Activated naive CD4-positive, alpha-beta T cell treated with anti-CD3 and anti-CD28 coated beads, Interleukin-2, amount 10 ng/mL, durations not matched to agents 7 days and 5 days (primary cell): ENCODE results near the gene LENG9.
"Not testable (repeated sequence)": the region's sequence is repeated elsewhere in the genome, so short reads cannot be mapped to it uniquely, and the experiment has no call there.

Experiments
- CTCF ChIA-PET: fragments of 350-600 bp; sonication (Branson Sonifier 250); formaldehyde crosslinking; loops from one replicate; lab custom pipeline; 2021; ENCODE audit warnings: antibody characterized with exemption; lab: Charles Lee
- DNase-seq: peaks from one replicate; pipeline ENCODE4 v3.0.0-alpha.2; 2020
- H3K27ac Mint-ChIP-seq: one replicate; pipeline ENCODE4 v1.8.0; 2021; ENCODE audit warnings: mild to moderate bottlenecking, moderate library complexity, mixed read lengths
- H3K27me3 Mint-ChIP-seq: one replicate; pipeline ENCODE4 v1.8.0; 2021; ENCODE audit warnings: mild to moderate bottlenecking, mixed read lengths
- H3K36me3 Mint-ChIP-seq: one replicate; pipeline ENCODE4 v1.8.0; 2021; ENCODE audit warnings: mixed read lengths
- H3K4me1 Mint-ChIP-seq: one replicate; pipeline ENCODE4 v1.8.0; 2021; ENCODE audit warnings: mixed read lengths
- H3K4me3 Mint-ChIP-seq: one replicate; pipeline ENCODE4 v1.8.0; 2021; ENCODE audit warnings: mild to moderate bottlenecking, moderate library complexity, mixed read lengths
- H3K9me3 Mint-ChIP-seq: one replicate; pipeline ENCODE4 v1.8.0; 2021; ENCODE audit warnings: mixed read lengths

LENG9 gene

DNA sequence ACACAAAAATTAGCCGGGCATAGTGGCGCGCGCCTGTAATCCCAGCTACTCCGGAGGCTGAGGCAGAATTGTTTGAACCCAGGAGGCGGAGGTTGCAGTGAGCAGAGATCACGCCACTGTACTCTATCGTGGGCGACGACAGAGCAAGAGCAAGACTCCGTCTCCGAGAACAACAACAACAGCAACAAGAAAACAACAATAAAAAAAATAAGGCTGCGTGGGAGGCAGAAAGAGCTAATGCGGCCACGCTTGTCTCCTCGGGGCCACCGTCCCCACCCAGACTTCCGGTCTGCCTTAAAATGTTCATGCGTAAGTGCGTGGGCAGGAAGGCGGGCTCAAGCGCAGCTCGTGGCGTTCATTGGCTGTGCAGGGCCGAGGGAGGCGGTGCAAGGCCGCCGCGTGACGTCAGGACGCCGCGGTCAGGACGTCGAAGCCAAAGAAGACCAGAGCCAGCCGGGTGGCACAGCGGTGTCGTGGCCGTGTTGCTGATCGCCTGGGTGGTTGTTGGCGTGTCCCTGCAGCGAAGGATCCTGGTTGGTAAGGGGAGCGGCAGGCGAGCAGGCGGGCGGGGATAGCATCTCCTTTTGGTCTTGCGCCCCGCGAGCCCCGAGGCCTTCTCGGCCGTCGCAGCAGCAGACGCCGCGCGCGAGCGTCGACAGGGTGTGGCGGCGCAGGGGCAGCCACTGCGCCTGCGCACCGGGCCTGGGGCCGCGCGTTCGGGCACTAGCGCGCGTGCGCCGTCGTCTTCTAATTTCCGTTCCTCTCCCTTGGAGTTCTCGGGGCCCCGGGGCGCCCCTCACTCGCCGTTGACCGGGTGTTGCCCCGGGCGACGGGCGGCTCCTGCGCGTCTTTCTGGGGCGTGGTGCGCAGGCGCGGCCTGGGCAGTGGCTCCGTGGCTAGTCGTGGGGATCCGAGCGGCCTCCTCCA is 14.5 kb downstream of the LENG9 start, which contains the start of gene LENG8:
Gene LENG8, plus strand, starts transcription at position 426 of the 927 bp plus-strand sequence. CDS start 2,146 bp downstream, outside the sequence.
- peaks cover 43% of the 10 kb centered on the region for H3K4me1 Mint-ChIP-seq
- CTCF ChIA-PET = interaction anchor here (0.6 to 3.3 kb wide), 2 partner anchors 10 to 587 kb away, joined by 3 to 13 read pairs; no protein-coding TSS in a partner anchor
- peak within 1 kb of the TSS; percentile 96 for H3K27ac Mint-ChIP-seq
- H3K9me3 Mint-ChIP-seq = no peaks in the 10 kb centered on the region
- peak; percentile 98 for DNase-seq
- H3K27me3 Mint-ChIP-seq = no peaks in the 10 kb centered on the region
- H3K4me3 Mint-ChIP-seq = peak within 1 kb of the TSS; percentile 99
- peaks cover 56% of the 10 kb centered on the region for H3K36me3 Mint-ChIP-seq

DNA sequence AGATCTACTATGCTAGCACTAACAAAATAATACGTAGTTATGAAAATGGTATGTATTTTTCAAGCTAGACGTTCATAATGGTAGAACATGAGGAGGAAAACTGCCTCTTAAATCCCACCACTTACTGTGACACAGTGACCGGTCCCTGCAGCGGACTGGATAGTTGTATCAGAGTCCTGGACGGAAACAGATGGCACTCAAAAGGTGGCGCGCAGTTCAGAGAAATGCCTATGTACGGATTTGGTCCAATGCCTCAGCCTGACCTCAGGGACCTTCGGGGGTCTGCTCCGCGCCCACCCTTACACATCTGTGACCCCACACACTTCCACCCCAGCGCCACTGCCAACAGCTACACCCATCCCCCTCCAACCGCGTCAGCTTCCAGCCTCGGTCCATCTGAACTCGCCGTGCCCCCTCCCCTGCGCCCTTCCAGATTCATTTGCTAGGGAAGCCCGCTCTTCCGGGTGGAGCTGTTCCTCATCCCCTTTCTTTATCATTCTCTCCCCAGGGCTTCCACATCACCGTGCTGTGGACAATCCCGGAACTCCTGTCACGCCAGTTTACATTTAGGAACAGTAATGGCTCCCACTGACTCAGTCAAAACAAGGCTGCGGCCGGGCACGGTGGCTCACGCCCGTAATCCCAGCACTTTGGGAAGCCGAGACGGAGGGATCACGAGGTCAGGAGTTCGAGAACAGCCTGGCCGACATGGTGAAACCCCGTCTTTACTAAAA is 15.4 kb downstream of the LENG9 start:
- H3K9me3 Mint-ChIP-seq = no peaks in the 10 kb centered on the region
- DNase-seq = peak; percentile 58
- peaks cover 50% of the 10 kb centered on the region for H3K36me3 Mint-ChIP-seq
- H3K27ac Mint-ChIP-seq = peak overlapping the region; percentile 96
- CTCF ChIA-PET = interaction anchor here (3.3 kb wide), 1 partner anchor 9 kb away, joined by 13 read pairs; no protein-coding TSS in a partner anchor
- H3K4me3 Mint-ChIP-seq = peak overlapping the region; percentile 99
- H3K27me3 Mint-ChIP-seq = no peaks in the 10 kb centered on the region
- peaks cover 44% of the 10 kb centered on the region for H3K4me1 Mint-ChIP-seq

DNA sequence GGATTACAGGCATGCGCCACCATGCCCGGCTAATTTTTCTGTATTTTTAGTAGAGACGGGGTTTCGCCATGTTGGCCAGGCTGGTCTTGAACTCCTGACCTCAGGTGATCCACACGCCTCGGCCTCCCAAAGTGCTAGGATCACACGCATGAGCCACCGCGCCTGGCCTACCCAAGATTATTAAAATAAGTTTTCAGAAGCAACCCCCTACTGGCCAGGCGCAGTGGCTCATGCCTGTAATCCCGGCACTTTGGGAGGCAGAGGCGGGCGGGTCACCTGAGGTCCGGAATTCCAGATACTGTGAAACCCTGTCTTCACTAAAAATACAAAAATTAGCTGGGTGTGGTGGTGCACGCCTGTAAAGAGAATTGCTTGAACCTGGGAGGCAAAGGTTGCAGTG is 17.2 kb downstream of the LENG9 start:
- Mint-ChIP-seq H3K4me1 (peaks cover 36% of the 10 kb centered on the region), H3K36me3 (peaks cover 44% of the 10 kb centered on the region)
- H3K27me3 Mint-ChIP-seq, H3K4me3 Mint-ChIP-seq, H3K9me3 Mint-ChIP-seq, H3K27ac Mint-ChIP-seq, CTCF ChIA-PET: not testable (repeated sequence)
- DNase-seq = peak; percentile 19

- no peak for DNase-seq
- Mint-ChIP-seq H3K36me3 (peaks cover 34% of the 10 kb centered on the region), H3K27me3 (no peaks in the 10 kb centered on the region), H3K9me3 (no peaks in the 10 kb centered on the region), H3K4me3 (no peak overlapping the region), H3K27ac (no peak overlapping the region), H3K4me1 (peaks cover 21% of the 10 kb centered on the region)
- CTCF ChIA-PET = no interaction called here
Measured at GRCh38 chr19:54444737-54445136, 18.8 kb downstream of the LENG9 start.

DNA sequence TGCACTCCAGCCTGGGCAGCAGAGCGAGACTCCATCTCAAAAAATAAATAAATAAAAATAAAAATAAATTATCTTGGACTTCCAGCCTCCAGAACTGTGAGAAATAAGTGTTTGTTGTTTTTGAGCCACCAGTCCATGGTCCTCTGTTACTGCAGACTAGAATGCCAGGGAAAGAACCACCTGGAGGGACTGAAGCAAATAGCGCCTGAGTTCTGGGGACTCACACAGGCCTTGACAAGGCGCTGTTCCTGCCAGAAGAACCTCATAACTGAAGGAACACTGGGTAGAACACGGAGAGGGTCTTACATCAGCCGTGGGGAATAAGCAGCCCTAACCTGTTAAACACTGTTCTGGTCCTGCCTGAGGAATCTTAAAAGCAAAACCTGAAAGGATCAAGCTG is 22.9 kb downstream of the LENG9 start:
- Mint-ChIP-seq H3K27me3 (no peaks in the 10 kb centered on the region), H3K9me3 (no peaks in the 10 kb centered on the region), H3K4me3 (no peak overlapping the region), H3K36me3 (peaks cover 31% of the 10 kb centered on the region), H3K4me1 (peaks cover 5% of the 10 kb centered on the region), H3K27ac (no peak overlapping the region)
- DNase-seq = no peak
- CTCF ChIA-PET = interaction anchor here (1.1 to 2.8 kb wide), 4 partner anchors 8 to 233 kb away, joined by 3 to 13 read pairs (median 8); partner anchors contain the start of gene LENG8

DNA sequence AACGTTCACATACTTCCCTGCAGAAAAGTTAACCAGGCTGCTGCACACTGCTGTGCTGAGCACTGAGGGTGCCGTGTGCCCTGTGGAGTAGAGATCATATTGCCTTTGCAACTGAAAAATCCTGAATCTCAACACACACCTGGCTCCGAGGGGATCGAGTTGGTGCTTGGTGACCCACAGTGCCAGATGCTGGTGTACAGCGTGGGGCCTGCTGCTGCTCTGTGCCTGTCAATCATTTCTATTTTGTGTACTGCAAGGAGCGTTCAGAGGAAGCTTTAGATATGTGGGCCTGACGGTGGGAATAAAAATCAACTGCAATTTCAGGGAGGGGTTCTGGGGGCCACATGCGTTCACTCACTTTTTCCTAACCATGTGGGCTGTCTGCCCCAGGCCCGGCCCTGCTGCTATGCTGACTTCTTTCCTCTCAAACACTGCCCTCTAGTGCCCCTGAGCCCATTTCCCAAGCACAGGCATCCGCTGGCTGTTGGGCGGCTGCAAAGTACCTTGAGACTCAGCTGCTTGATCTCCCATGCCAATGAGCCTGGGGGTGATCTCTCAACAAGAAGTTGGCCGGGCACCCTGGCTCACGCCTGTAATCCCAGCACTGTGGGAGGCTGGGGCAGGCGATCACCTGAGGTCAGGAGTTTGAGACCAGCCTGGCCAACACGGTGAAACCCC is 24.3 kb downstream of the LENG9 start:
- peak; percentile 52 for DNase-seq
- Mint-ChIP-seq H3K4me3 (no peak overlapping the region), H3K36me3 (peaks cover 27% of the 10 kb centered on the region), H3K4me1 (peaks cover 13% of the 10 kb centered on the region), H3K9me3 (no peaks in the 10 kb centered on the region), H3K27ac (no peak overlapping the region), H3K27me3 (no peaks in the 10 kb centered on the region)
- CTCF ChIA-PET = interaction anchor here (0.6 to 2.9 kb wide), 8 partner anchors 9 to 283 kb away, joined by 3 to 13 read pairs (median 7); partner anchors contain the start of gene LENG8

DNA sequence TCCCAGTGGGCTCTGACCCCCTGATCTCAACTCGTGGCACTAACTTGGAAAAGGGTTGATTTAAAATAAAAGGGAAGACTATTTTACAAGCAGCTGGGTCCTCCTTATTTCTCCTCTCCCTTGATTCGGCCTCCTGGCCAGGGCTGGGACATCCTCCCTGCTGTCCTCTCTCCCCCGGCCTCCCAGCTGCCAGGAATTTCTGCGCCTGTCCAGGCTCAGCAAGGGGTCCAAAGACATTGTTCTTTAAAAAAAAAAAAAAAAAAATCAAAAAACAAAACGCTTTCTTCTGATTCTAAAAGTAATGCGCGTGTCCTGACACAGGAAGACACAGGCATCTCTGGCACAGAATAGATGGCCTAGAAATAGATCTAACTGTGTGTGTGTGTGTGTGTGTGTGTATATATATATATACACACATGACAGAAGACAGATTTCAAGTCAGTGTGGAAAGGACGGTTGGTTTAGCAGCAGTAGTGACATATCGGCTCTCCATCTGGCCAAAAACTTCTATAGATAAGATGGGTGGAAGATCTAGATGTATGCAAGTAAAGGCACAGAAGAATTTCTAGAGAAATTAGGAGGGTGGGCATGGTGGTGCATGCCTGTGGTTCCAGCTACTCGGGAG is 26.8 kb downstream of the LENG9 start:
- H3K9me3 Mint-ChIP-seq = no peaks in the 10 kb centered on the region
- H3K27me3 Mint-ChIP-seq = peaks cover 11% of the 10 kb centered on the region
- peaks cover 12% of the 10 kb centered on the region for H3K4me1 Mint-ChIP-seq
- H3K27ac Mint-ChIP-seq = no peak overlapping the region
- no peak overlapping the region for H3K4me3 Mint-ChIP-seq
- no peak for DNase-seq
- CTCF ChIA-PET = interaction anchor here (2.9 kb wide), 1 partner anchor 45 kb away, joined by 13 read pairs; no protein-coding TSS in a partner anchor
- H3K36me3 Mint-ChIP-seq = peaks cover 12% of the 10 kb centered on the region

DNA sequence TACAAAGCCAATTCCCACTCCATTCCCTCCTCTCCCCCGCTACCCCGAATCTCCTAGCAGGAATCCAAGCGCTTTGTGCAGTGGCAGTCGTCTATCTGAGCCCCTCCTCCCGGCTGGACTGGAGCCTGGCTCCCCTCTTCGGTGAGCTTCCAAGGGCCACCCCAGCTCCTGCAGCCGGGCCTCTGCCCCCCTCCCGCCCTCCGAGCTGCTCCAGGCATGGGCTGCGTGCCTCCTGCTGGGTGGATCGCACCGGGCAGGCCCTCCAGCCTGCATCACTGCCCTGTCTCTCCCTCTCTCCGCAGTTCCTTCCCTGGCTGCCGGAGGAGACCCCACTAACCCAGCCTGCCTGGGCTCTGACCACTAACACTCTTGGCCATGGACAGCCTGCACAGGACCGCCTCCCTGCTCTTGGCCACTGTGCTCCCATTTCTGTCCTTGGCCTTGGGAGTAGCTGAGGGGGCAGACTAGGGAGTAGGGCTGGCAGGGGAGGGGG is 27.5 kb downstream of the LENG9 start:
- CTCF ChIA-PET = no interaction called here
- Mint-ChIP-seq H3K4me1 (peaks cover 15% of the 10 kb centered on the region), H3K27ac (no peak overlapping the region), H3K27me3 (peaks cover 16% of the 10 kb centered on the region), H3K36me3 (peaks cover 11% of the 10 kb centered on the region), H3K9me3 (no peaks in the 10 kb centered on the region), H3K4me3 (no peak overlapping the region)
- no peak for DNase-seq

DNA sequence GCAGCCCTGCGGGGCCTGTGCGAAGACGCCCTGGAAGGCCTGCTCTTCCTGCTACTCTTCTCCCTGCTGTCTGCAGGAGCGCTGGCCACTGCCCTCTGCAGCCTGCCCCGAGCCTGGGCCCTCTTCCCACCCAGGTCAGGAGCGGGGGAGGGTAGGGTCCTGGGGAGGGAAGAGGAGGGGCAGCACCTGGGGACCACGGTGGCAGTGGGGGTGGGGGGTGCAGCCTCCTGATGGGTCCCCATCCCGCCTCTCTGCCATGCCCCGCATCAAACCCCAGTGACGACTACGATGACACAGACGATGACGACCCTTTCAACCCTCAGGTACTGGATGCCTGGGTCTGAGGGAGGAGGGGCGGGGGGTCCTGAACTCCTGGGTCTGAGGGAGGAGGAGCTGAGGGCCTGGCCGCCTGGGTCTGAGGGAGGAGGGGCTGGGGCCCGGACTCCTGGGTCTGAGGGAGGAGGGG is 28.0 kb downstream of the LENG9 start:
- H3K9me3 Mint-ChIP-seq = no peaks in the 10 kb centered on the region
- H3K4me3 Mint-ChIP-seq = no peak overlapping the region
- peaks cover 21% of the 10 kb centered on the region for H3K27me3 Mint-ChIP-seq
- peaks cover 17% of the 10 kb centered on the region for H3K4me1 Mint-ChIP-seq
- no peak overlapping the region for H3K27ac Mint-ChIP-seq
- peaks cover 9% of the 10 kb centered on the region for H3K36me3 Mint-ChIP-seq
- DNase-seq = peak; percentile 17
- CTCF ChIA-PET = no interaction called here

DNA sequence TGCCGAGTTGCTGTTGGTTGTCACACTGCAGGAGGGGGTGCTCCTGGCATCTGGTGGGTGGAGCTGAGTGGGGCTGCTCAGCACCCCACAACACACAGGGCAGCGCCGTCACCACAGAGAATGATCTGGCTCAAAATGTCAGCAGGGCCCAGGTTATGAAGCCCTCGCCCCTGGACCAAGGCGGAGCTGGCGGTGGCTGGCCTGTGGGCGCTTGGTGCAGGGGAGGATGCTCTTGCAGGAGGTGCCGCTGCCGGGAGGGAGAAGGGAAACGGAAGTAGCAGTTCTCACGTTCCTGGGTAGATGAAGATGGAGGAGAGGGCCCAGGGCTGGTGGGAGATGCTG is 28.7 kb downstream of the LENG9 start:
- Mint-ChIP-seq H3K27me3 (peaks cover 28% of the 10 kb centered on the region), H3K27ac (no peak overlapping the region), H3K4me1 (peaks cover 17% of the 10 kb centered on the region), H3K4me3 (no peak overlapping the region), H3K36me3 (peaks cover 9% of the 10 kb centered on the region), H3K9me3 (no peaks in the 10 kb centered on the region)
- DNase-seq = peak; percentile 41
- CTCF ChIA-PET = no interaction called here

GRCh38 chr19:54434112-54434872 is 29.3 kb downstream of the LENG9 start:
- H3K27ac Mint-ChIP-seq = no peak overlapping the region
- CTCF ChIA-PET = no interaction called here
- H3K4me1 Mint-ChIP-seq = peaks cover 15% of the 10 kb centered on the region
- H3K9me3 Mint-ChIP-seq = no peaks in the 10 kb centered on the region
- DNase-seq = peak; percentile 15
- peaks cover 8% of the 10 kb centered on the region for H3K36me3 Mint-ChIP-seq
- H3K27me3 Mint-ChIP-seq = peaks cover 33% of the 10 kb centered on the region
- no peak overlapping the region for H3K4me3 Mint-ChIP-seq

DNA sequence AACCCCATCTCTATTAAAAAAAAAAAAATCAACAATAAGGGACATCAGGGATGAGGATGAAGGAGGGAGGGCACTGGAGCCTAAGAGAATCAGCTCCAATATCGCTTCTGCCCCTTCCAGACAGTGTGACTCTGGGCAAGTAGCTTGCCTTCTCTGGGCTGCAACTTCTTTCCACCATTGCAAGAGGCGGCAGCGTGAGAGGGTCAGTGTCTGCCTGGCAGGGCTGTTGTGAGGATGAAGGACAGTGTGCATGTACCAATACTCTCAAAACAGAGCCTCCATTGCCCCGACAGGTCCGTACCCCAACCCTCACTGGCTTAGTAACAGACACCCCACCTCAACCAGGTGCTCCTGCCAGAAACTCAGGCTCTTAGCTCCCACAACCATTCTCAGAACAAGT is 29.9 kb downstream of the LENG9 start:
- peak; percentile 10 for DNase-seq
- Mint-ChIP-seq H3K36me3 (peaks cover 7% of the 10 kb centered on the region), H3K27ac (no peak overlapping the region), H3K9me3 (no peaks in the 10 kb centered on the region), H3K27me3 (peaks cover 39% of the 10 kb centered on the region), H3K4me1 (peaks cover 14% of the 10 kb centered on the region), H3K4me3 (no peak overlapping the region)
- CTCF ChIA-PET = no interaction called here
